ENCODE data around the gene LRP11. TPM values are rescaled to one million over a fixed set of nuclear protein-coding genes. Genes with fewer than 3 reads are reported as not detected.

The LRP11 gene
- total and polyA plus RNA-seq, 9 of the 15 experiments (the other 6 are each of a cell fraction or from before 2014, with no cell fraction given): 0.51 to 3.5 (median 2.4) TPM

DNA sequence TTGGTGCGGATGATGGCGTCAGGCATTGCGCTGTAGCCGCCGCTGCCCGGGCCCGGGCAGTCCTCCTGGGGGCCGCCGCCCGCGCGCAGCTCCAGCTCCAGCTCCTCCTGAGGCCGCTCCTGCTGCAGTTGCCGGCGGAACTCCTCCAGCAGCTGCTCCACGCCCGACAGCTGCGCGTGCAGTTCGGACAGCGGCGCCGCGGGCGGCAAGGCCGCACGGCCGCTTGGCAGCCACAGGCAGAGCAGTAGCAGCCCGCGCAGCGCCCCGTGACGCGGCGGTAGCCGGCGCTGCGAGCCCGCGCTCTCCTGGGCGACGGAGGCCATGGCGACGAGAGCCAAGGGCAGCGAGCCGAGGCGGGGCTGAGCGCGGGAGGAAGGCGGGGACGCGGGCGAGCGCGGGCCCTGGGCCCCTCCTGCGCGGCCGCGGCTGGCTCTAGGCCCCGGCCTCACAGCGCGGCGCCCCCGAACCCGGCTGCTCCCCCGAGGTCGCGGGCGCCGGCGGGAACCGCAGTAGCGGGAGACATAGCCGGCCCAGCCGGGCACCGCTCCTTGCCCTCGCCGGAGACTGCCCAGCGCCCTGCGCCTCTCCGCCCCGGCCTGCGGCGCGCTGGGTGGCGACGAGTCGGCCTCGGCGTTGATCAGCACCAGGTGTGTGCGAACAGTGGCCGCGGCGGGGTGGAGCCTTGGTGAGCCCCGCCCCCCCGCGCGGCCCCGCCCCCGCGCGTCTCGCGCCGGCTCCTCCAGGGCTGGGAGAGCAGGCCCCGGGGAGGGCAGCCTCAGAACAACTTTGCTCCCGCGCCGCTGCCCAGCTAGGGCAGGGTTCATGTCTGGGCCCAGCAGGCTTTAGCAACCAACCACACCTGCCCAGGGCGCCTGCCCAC is at the start of gene LRP11 (continued):
- TF ChIP-seq CREM (IDR thresholded peaks at IDR 0.05; ENCODE audit: low read depth) (peak; percentile 47), PCBP1 (IDR thresholded peaks at IDR 0.05; ENCODE audit: low read depth, low read length, poor library complexity, severe bottlenecking) (peak; percentile 69), GABPB2 (CRISPR knock-in tag; conservative IDR thresholded peaks at IDR 0.05) (no peak), HNRNPK (IDR thresholded peaks at IDR 0.05; ENCODE audit: low read depth, low read length, poor library complexity, severe bottlenecking) (no peak), UBTF (IDR thresholded peaks at IDR 0.05; ENCODE audit: borderline replicate concordance in 1 of 2, low read depth in 2 of 2, low read length in 2 of 2) (peak; percentile 44 to 83; a peak in 3 of 4 replicates), CBFB (CRISPR knock-in tag; IDR thresholded peaks at IDR 0.05) (0 out of 2 replicates have a peak, but pooled peaks have one; percentile 46), EHMT2 (IDR thresholded peaks at IDR 0.05) (peak; percentile 8; the same call in 1 of the 2 replicates), TBP (optimal IDR thresholded peaks at IDR 0.05; ENCODE audit: low read depth, low read length) (peak; percentile 70), L3MBTL2 (IDR thresholded peaks at IDR 0.05) (peak; percentile 85), NRF1 (conservative IDR thresholded peaks at IDR 0.05 in 1 of 2, IDR thresholded peaks at IDR 0.05 in 1 of 2) (peak; percentile 67 to 78), CXXC5 (CRISPR knock-in tag; IDR thresholded peaks at IDR 0.05) (peak; percentile 82), HDAC6 (IDR thresholded peaks at IDR 0.05; ENCODE audit: low read depth, low read length) (0 out of 2 replicates have a peak, but pooled peaks have one; percentile 69)
- TF ChIP-seq, protein P1, sequence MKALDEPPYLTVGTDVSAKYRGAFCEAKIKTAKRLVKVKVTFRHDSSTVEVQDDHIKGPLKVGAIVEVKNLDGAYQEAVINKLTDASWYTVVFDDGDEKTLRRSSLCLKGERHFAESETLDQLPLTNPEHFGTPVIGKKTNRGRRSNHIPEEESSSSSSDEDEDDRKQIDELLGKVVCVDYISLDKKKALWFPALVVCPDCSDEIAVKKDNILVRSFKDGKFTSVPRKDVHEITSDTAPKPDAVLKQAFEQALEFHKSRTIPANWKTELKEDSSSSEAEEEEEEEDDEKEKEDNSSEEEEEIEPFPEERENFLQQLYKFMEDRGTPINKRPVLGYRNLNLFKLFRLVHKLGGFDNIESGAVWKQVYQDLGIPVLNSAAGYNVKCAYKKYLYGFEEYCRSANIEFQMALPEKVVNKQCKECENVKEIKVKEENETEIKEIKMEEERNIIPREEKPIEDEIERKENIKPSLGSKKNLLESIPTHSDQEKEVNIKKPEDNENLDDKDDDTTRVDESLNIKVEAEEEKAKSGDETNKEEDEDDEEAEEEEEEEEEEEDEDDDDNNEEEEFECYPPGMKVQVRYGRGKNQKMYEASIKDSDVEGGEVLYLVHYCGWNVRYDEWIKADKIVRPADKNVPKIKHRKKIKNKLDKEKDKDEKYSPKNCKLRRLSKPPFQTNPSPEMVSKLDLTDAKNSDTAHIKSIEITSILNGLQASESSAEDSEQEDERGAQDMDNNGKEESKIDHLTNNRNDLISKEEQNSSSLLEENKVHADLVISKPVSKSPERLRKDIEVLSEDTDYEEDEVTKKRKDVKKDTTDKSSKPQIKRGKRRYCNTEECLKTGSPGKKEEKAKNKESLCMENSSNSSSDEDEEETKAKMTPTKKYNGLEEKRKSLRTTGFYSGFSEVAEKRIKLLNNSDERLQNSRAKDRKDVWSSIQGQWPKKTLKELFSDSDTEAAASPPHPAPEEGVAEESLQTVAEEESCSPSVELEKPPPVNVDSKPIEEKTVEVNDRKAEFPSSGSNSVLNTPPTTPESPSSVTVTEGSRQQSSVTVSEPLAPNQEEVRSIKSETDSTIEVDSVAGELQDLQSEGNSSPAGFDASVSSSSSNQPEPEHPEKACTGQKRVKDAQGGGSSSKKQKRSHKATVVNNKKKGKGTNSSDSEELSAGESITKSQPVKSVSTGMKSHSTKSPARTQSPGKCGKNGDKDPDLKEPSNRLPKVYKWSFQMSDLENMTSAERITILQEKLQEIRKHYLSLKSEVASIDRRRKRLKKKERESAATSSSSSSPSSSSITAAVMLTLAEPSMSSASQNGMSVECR (CRISPR knock-in tag; IDR thresholded peaks at IDR 0.05): peak; percentile 69; the same call in 1 of the 2 replicates
- TF ChIP-seq, protein P2, sequence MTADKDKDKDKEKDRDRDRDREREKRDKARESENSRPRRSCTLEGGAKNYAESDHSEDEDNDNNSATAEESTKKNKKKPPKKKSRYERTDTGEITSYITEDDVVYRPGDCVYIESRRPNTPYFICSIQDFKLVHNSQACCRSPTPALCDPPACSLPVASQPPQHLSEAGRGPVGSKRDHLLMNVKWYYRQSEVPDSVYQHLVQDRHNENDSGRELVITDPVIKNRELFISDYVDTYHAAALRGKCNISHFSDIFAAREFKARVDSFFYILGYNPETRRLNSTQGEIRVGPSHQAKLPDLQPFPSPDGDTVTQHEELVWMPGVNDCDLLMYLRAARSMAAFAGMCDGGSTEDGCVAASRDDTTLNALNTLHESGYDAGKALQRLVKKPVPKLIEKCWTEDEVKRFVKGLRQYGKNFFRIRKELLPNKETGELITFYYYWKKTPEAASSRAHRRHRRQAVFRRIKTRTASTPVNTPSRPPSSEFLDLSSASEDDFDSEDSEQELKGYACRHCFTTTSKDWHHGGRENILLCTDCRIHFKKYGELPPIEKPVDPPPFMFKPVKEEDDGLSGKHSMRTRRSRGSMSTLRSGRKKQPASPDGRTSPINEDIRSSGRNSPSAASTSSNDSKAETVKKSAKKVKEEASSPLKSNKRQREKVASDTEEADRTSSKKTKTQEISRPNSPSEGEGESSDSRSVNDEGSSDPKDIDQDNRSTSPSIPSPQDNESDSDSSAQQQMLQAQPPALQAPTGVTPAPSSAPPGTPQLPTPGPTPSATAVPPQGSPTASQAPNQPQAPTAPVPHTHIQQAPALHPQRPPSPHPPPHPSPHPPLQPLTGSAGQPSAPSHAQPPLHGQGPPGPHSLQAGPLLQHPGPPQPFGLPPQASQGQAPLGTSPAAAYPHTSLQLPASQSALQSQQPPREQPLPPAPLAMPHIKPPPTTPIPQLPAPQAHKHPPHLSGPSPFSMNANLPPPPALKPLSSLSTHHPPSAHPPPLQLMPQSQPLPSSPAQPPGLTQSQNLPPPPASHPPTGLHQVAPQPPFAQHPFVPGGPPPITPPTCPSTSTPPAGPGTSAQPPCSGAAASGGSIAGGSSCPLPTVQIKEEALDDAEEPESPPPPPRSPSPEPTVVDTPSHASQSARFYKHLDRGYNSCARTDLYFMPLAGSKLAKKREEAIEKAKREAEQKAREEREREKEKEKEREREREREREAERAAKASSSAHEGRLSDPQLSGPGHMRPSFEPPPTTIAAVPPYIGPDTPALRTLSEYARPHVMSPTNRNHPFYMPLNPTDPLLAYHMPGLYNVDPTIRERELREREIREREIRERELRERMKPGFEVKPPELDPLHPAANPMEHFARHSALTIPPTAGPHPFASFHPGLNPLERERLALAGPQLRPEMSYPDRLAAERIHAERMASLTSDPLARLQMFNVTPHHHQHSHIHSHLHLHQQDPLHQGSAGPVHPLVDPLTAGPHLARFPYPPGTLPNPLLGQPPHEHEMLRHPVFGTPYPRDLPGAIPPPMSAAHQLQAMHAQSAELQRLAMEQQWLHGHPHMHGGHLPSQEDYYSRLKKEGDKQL (CRISPR knock-in tag; IDR thresholded peaks at IDR 0.05; ENCODE audit: borderline replicate concordance): 0 out of 2 replicates have a peak, but pooled peaks have one; percentile 49
